CD4-positive, alpha-beta T cell treated with Interleukin-17A for 4 hours (primary cell): Measurements from ENCODE around the gene KMT2D.
A peak's percentile ranks its signal among the peaks of the same experiment; 100 is the strongest.

Experiments
- DNase-seq: peaks from one replicate; pipeline ENCODE4 v3.0.0-alpha.2; 2020; ENCODE audit warnings: mixed read lengths

The KMT2D gene, protein sequence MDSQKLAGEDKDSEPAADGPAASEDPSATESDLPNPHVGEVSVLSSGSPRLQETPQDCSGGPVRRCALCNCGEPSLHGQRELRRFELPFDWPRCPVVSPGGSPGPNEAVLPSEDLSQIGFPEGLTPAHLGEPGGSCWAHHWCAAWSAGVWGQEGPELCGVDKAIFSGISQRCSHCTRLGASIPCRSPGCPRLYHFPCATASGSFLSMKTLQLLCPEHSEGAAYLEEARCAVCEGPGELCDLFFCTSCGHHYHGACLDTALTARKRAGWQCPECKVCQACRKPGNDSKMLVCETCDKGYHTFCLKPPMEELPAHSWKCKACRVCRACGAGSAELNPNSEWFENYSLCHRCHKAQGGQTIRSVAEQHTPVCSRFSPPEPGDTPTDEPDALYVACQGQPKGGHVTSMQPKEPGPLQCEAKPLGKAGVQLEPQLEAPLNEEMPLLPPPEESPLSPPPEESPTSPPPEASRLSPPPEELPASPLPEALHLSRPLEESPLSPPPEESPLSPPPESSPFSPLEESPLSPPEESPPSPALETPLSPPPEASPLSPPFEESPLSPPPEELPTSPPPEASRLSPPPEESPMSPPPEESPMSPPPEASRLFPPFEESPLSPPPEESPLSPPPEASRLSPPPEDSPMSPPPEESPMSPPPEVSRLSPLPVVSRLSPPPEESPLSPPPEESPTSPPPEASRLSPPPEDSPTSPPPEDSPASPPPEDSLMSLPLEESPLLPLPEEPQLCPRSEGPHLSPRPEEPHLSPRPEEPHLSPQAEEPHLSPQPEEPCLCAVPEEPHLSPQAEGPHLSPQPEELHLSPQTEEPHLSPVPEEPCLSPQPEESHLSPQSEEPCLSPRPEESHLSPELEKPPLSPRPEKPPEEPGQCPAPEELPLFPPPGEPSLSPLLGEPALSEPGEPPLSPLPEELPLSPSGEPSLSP (N-terminal part only)

DNA sequence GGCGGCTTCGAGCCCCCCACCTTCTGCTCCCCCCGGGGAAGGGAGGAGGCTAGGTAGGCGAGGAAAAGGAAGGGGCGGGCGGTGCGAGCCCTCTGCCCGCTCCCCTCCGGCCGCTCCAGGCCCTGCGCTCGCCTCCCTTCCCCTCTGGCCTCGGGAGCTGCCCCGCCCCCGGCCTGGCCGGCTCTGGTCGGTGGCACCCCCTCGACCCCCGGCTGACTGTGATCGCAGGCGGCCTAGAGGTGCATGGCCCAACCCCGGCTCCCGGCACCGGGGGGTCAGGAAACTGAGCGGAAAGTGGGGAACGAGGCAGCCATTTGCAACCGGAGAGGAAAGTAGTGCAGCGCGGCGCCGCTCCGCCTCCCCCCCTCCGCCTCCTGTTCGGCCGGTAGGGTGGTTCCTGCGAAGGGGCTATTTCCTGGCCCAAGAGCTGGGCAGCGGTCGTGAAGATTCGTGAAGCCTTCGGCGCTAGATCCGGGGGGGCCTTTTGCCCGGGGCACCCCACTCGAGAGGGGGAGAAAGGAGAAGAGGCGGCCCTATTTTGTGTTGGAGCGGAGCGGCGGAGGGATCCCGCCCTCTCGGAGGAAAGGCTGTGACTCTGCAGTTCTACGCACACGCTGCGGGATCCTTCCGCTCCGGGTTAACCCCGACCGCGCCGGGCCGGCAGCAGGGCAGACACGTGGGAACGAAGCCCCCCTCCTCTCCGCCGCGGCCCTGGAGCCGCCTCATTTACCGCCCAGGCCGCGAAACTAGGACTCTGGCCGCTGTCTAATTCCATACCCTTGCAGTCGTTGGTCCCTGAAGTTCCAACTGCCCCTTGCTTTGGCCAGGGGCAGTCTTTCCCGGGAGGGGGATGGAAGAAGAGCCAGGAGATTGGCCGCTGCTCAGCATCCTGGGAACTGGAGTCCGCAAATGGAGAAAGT, at the start of gene KMT2D:
Gene KMT2D (minus strand): TSS at position 558 of the 920 bp plus-strand sequence. CDS start 5,470 bp downstream, outside the sequence.
- DNase-seq = peak; percentile 92

DNA sequence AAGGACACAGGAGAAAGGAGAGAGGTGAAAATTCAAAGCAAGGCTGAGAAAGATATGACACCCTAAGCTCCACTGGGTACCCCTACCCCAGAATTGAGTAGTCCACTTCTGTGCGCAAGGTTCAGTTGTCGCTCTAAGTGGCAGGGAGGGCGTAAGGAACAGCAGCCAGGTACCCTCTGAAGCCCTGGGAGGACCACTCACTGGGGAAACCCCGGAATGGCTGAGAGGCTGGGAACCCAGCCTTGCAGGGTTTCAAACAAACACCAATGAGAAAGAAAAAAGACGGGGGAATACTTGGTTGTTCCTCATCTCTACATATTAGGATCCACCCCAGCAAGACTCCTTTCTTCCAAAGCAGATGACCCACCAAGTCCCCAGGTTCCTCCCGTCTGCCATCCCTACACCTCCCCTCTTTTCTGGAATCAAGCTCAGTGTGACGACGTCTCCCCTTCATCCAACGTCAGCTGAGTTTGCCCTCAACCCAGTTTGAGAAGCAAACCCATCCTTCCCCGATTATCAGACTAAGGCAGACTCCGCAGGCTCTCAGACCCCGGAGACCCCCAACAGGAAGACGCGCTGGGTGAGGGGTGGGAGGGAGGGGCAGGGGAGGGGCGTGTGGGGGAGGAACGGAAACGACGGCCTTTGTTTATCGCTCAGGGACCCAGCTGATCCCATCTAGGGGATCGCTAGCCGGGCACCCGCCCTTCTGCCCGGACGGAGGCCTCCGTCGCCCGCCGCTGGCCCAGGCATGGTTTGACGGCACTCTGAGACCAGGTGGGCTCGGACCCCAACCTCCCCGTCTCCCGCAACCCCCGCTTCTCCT, 49.3 kb upstream of the KMT2D start:
- peak; percentile 54 for DNase-seq

DNA sequence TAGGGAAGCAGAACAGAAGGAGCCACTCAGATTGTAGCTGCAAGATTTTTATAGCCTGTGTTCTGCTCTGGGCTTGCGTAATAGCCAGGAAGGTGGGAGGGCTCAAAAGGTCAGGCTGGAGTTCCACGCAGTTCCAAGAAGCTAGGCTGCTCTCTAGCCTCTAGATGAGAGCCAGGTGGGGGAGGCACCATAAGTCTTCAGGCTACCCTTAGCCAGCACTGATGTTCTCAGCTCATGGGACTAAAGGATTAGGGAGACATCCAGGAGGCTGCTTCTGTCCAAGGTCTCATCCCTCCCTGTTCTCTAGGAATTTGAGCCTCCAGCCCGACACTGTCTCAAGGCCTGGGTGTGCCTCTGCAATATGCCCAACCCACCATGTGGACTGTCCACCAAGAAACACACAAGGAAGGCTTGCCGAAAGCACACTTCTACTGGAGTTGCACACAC, 48.4 kb upstream of the KMT2D start:
- DNase-seq = no peak

DNA sequence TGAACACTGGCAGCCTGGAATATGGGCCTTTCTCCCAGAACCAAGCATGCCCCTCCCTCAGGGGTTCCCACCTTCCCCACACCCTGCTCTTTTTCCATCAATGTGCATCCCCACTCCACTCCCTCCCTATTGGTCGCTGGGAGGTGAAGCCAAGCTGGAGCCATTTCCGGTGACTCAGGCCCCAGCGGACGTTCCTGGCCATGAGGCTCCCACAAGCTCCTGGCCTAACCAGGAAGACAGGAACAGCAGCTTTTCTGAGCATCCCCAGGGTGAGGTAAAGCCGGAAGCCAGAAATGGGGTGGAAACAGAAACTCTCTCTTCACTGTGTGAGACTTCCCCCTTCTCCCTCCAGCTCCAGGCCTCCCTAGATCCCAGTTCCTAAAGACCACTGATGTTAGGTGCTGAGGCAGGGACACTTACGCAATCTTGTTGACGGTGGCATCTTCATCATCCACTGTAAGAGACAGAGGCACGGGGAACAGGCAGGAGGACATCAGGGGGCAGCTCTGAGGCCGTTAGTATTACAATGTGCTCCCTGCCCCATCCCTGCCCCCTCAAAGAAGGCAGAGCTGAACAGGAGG, 45.0 kb upstream of the KMT2D start:
- no peak for DNase-seq

DNA sequence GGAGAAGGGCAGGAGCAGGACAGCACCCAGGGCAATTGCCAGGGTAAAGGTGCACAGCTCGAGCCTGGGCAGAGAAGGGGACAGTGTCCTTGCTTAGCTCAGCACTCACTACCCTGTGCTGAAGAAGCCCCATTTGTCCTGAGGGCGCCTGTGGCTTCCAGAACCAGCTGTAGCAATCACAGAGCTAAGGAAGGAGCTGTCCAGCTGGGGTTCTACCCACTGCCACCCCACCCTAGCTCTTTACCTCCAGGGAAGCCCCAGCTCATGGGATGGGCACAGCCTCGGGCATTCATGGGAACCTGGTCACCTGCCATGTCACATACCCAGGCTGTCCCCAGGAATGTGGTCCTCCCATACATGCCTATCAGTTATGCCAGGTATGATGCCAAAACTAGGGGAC, 44.2 kb upstream of the KMT2D start:
- no peak for DNase-seq

DNA sequence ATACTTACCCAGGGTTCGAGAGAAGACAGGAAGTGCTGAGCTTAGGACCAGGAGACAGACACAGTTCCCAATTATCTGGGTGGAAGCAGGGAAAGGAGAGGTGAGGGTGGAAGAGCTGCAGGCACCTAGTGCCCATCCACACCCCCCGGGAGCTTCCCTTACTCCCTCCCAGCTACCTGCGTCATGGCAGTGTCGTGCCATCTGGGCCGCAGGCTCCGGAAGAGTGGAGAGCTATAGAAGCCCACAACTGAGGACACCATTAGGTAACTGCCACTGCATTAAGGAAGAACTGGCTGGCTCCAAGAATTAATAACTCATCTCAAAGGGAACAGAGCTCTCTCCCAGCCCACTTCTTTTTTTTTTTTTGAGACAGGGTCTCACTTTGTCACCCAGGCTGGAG, 39.8 kb upstream of the KMT2D start:
- DNase-seq = no peak

DNA sequence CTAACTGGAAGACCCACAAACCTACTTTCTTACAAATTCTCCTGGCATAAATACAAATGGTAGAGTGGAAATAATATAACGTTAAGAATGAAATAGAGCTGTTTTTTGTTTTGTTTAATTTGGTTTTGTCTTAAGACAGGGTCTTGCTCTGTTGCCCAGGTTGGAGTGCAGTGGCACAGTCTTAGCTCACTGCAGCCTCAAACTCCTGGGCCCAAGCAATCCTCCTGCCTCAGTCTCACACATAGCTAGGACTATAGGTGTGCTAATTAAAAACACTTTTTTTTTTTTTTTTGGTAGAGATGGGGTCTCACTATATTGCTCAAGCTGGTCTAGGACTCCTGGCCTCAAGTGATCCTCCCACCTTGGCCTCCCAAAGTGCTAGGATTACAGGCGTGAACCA, 38.1 kb upstream of the KMT2D start:
- no peak for DNase-seq

DNA sequence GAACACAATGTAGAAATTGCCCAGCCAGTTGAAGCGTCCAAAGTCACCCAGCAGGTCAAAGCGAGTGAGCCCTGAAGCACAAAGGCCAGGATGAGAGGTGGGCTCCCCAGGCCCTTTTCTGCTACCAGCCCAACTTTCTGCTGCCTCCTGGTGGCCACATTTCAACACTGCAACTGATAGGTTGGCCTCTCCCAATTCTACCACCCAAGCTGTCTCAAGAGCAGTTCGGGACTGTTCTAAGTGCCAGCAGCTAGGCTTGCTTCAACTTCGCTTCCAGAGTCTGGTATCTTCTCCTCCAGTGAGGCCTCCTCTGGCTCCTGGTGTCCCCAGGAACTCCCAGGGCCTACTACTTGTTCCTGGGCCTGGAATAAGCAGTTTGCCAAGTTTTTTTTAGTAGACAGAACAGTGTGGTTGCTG, 37.4 kb upstream of the KMT2D start:
- DNase-seq = peak; percentile 73

DNA sequence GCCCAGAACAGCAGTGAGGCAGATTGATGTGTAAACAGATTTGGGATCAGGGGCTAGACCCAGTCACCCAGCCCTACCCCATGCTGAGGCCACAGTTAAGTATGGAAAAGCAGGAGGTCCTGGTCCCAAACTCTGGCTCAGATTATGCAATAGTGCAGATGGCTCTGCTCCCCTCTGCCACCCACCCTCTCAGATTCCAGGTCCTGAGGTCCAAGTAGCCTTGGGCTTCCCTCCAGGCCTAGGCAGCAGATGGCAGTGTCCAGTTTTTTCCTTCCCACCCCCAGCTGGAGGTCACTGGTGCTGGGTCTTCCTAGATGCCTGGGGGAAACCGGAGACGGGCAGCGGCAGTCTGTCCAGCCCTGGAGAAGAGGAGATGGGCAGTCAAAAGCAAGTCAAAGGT, 36.8 kb upstream of the KMT2D start:
- DNase-seq = no peak

DNA sequence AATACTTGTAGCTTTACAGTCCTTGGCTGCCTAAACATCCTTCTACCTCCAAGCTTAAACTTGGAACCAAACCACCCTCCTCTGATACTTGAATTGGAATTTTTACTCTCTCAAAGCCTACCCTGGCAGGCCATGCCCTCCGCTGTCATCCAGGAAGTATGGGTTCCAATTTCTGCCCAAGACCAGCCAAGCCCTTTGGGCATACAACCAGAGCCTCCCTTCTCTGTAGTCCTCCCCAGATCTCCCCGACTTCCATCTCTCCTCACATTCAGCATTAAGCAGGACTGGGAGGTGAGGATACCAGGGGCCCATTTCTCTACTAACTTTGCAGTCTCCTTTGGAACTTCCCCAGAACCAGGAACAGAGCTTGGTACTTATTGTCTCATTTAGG, 34.4 kb upstream of the KMT2D start:
- DNase-seq = no peak

DNA sequence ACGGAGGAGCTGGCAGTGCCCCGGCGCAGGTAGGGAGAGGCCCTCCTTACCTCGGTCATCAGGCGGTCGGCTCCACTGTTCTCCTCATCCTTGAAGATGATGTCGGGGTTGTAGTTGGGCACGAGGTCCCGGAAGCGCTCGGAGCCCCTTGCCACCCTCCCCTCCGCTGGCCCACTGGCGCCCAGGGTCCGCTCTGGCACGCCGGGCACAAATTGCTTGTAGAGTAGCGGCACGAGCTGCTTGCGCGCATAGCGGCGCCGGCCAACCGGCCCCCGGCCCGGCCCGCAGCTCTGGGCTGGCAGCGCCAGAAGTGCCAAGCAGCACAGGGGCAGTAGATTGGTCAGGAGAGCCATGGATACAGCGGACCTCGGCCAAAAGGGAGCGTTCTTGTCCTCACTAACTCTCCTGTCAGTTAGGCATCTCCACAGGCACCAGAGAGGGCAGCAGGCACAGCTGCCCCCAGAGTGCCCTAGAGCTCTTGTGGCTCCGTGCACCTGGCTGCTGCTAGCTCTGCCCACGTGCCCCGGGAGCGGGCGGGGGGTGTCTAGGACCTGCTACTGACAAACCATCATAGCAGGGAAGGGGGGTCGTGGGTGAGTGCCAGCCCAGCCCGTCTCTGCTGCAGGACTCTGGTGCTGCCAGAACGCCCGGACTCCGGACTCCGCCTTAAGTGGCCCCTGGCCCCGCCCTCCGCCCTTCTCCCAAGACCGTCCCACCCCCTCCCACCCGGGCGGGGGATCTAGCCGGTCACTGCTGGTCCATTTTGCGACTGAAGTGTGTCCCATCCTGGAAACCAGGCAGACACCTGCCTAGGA, 33.8 kb upstream of the KMT2D start, which contains the start of gene DHH:
Gene DHH (minus strand): TSS at position 642 of the 815 bp plus-strand sequence. CDS start 289 bp downstream, at position 353.
- no peak for DNase-seq

DNA sequence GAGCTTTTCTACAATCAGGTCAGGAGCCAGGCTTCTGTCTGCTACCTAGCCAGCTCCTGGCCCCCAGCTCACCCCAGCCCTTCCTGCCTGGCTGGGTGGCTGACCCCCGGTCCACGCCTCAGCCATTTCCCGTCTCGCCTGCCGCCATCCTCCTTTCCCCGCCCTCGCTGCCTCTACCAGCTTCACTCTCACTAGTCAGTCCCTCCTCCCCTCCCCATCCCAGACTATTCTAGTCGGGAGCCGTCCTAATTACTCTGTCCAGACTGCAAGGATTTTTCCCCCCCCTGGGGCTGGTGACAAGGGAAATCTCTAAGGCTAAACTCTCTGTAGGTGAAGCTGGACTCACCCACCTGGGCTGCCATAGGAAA, 33.2 kb upstream of the KMT2D start:
- no peak for DNase-seq

DNA sequence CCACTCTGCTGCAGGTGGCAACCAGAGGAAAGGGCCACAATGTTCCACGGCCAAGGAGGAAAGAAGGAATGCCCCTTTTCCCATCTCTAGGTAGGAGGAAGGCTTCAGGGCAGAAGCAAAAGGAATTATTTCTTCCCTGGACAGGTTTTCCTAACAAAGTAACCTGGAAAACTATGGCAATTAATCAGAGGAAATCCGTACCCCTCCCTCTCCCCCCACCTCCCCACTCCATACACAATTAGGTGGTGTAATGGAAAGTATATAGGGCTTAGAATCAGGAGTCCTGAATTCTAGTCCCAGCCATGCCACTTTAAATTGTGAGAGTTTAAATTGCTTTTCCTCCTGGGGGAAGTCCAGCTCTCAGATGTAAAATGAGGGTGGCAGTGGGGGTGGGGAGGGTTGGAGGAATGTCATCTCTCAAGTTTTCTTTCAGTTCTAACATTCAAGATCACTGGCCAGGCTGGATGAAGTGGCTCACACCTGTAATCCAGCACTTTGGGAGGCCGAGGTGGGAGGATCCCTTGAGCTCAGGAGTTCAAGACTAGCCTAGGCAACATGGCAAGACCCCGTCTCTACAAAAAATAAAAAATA, 32.3 kb upstream of the KMT2D start:
- DNase-seq = no peak

DNA sequence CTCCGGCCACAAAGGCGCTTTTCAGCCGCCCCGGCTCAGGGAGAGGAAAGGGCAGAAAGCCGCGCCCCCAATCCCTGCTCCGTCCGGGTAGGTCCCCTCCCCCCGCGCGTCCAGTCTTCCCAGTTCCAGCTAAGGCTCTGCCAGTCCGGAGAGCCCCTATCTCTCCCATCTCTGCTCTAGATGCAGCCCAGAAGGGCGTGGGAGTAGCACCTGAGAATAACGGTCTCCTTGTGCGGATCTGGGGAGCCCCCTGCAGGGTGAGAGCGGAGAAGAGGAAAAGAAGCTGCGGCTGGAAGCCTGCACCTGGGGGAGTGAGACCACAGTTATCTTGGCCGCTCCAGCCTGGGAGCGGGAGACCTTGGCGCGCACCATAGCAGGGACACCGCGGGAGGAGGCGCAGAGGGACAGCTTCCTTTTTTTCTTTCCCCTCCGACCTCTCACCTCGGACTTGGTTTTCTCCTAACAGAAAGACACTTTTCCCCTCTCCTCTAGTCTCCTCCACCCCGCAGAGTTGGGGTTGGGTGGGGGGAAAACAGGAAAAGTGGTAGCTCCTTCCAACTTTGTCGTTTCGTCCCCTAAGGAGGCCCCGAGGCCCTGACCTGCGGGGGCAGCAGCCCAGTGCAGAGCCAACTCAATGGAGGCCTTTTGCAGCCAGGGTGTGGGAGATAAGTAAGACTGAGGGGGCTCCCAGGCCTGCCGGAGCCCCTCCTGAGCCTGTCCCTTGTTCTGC, 31.7 kb upstream of the KMT2D start:
- DNase-seq = peak; percentile 69

DNA sequence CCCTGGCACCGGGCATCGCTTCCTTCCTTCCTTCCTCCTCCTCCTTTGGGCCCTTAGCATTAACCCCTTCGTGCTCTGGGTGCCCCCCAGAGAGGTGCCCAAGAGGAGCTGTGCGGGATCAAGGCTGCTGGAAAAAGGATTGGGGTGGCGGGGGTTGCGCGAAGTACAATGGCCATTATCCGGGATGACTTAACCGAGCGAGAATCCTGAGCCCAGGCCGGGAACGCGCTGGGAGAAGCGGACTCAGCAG, 31.2 kb upstream of the KMT2D start:
- DNase-seq = no peak

DNA sequence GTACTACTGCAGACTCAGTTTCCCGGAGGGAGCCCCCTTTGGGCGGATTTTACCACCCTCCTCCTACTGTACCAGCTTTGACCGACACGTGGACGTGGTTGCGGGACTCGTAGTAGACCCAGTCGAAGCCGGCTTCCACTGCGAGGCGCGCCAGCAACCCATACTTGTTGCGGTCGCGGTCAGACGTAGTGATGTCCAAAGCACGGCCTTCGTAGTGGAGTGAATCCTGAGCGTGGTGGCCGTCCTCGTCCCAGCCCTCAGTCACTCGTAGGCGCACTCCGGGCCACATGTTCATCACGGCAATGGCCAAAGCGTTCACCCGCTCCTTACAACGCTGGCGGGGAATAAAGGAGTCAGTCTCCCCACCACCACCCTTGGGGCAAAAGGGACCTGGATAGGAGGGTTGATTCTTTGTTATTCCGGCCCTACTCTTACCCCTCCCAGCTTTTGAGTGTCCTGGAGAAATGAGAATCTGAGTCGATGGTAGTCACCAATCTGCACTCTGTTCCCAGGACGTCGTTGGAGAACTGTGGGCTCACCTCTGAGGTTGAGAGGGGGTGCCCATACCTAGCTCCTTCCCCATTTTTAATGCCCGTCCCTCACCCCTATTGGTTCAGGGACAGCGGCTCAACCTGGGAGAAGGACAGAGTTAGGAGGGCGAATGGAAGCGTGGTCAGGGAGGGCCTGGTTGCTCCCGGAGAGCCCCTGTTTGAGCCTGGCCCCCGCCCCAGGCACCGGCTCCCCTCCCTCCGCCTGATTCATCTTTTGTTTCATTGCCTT, 30.7 kb upstream of the KMT2D start:
- no peak for DNase-seq

DNA sequence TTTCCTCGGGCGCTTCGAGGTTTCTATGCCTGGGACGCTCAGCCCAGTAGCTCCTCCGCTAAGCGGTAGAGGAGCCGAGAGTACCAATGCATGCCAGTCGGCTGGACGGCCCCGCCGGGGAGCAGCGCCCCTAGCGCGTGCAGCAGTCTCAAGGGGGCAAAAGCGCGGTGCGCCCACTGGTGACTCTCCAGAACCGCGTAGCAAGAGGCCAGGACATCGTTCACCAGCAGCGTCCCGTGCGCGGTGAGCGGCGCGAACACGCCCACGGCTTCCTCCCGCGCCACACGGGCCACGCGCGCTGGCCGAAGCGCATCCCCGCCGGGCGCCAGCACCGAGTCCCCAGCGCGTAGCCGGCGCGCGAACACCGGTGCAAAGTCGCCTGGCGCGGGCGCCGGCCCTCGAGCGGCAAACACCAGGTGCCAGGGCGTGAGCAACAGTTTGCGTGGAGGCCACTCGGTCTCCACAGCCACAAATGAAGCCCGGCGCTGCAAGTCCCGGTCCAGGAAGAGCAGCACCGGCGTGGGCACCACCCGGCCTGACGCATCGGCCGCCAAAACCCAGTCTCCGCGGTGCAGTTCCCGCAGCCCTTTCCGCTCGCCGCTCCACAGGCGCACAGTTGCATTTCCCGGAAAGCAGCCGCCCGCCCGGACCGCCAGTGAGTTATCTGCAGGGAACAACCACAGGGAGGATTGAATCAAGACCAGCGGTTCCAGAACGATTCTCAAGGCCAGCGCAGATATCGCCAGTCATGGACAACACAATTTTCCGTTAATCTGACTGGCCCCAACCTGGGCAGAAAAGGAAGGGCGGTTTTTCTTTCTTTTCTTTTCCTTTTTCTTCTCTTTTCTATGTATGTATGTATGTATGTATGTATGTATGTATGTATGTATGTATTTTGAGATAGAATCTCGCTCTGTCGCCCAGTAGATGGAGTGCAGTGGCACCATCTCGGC, 29.5 kb upstream of the KMT2D start:
- peak; percentile 52 for DNase-seq

DNA sequence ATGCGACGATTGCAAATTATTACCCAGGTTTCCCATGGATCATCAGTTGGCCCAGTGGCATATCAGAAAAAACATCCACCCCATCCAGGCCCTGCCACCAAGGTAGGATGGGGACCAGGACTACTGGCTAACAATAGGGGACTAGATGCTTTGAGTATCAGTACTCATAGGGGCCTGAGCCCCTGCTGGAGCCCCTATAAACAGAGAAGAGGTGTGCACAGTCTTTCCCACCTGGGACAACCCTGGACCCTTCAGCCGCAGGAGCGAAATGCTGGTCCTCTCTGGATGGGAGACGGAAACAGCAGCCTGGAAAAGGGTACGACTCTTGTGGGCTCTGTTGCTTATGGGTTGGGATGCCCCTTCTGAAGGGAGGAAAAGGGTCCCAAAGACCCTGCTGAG, 28.3 kb upstream of the KMT2D start:
- DNase-seq = no peak
